Esophagus squamous epithelium (tissue), 5 donors: ENCODE results near the gene DLGAP4. TPM values are rescaled to one million over a fixed set of nuclear protein-coding genes. Genes with fewer than 3 reads are reported as not detected.

Experiments
- DNase-seq: peaks from one replicate; lab custom pipeline; 2025; lab: John Stamatoyannopoulos, UW
- H3K27ac ChIP-seq, 4 donors: fragments of 200-600 bp; sonication (generic); one replicate each; pipeline ENCODE4 v1.5.1; 2016 to 2019; ENCODE audit warnings: mild to moderate bottlenecking in 1 of 4
- H3K27me3 ChIP-seq, 4 donors: fragments of 200-600 bp; sonication (generic); 1 replicate in 3 of 4; 2 replicates in 1 of 4; pipeline versions ENCODE4 v1.5.1 to v1.6.0; 2017 to 2021; ENCODE audit warnings: antibody characterized with exemption in 1 of 4
- H3K36me3 ChIP-seq, 3 donors: fragments of 200-600 bp; sonication (generic); one replicate each; pipeline ENCODE4 v1.5.1; 2016 to 2019
- H3K4me1 ChIP-seq, 3 donors: fragments of 200-600 bp; sonication (generic); one replicate each; pipeline ENCODE4 v1.5.1; 2017 to 2019
- H3K4me3 ChIP-seq, 4 donors: fragments of 200-600 bp; sonication (generic); 1 replicate in 3 of 4; 2 replicates in 1 of 4; pipeline ENCODE4 v1.5.1; 2016 to 2019; ENCODE audit warnings: mild to moderate bottlenecking in 2 of 4, moderate library complexity in 1 of 4
- H3K9me3 ChIP-seq, 3 donors: fragments of 200-600 bp; sonication (generic); one replicate each; pipeline ENCODE4 v1.5.1; 2016 to 2019
- POLR2A ChIP-seq, 4 donors: fragments of 450-650 bp; IDR thresholded peaks; one replicate each; pipeline ENCODE4 v1.6.1; 2017; ENCODE audit warnings: antibody characterized with exemption in 4 of 4, mild to moderate bottlenecking in 4 of 4, moderate library complexity in 3 of 4
- WGBS, 2 donors: methylation state at CpG; one replicate each; pipeline ENCODE4 v1.1.5; 2018; 5-methylcytosine and 5-hydroxymethylcytosine counted together
- intact Hi-C: fragments of 100-400 bp; cut with DNase I; formaldehyde crosslinking; loops from one replicate; pipeline ENCODE4 v1.15.0; 2022
- total RNA-seq, 4 donors: library from RNA; depleted of rRNA; stranded (reverse); fragments of >200 nt; gene quantifications; one replicate each; pipeline ENCODE4 v1.1.0, GENCODE V29; 2016
- TF ChIP-seq, protein P1 (sequence below), 6 experiments: fragments of 450-650 bp in 4 of 6; fragments of 200-600 bp in 2 of 6; sonication (generic) in 2 of 6; IDR thresholded peaks; one replicate each; pipeline ENCODE4 v1.5.1; 2016 to 2019; ENCODE audit warnings: antibody characterized with exemption in 6 of 6, mild to moderate bottlenecking in 4 of 6, moderate library complexity in 4 of 6
- donor health status: DM: yes; HTN: yes; CAD: no.

The DLGAP4 gene
- total RNA-seq, 4 donors from 2014 or later: 9.4 to 40.4 (median 16.4) TPM

DNA sequence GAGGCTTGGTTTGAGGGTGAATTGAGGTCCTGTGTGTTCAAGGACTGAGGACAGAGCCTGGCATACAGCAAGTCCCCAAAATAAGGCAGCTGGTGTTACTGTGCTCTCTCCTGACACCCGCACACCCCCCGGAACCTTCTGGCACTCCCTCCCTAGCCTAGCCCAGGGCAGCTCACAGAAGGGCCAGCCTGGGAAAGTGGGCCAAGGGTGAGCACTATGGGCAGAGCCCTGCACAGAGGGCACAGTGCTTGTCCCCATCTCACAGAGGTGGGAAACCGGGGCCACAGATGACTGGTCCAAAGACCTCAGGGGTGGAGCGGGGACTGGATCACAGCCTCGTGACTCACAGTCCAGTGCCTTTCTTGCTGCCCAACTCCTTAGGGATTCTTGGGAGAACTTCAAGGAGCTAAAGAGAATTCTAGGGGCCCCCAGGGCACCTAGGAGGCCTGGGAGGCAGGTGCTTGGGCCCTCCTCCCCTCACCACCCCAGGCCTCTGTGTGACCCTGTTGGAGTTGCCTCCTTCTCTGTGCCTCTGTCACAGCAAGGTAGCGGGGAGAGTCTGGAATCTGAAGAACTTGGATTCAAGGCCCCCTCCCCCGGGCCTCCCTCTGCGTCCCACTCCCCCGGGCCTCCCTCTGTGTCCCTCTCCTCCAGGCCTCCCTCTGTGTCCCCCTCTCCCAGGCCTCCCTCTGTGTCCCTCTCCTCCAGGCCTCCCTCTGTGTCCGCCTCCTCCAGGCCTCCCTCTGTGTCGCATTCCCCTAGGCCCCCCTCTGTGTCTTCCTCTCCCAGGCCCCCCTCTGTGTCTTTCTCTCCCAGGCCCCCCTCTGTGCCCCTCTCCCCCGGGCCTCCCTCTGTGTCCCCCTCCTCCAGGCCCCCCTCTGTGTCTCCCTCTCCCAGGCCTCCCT, 13.5 kb downstream of the DLGAP4 start:
- Histone ChIP-seq H3K4me1 (no peaks in the 10 kb centered on the region), H3K9me3 (no peaks in the 10 kb centered on the region), H3K27ac (no peak overlapping the region), H3K4me3 (no peak overlapping the region), H3K27me3 (peaks cover 0 to 37% (median 0%) of the 10 kb centered on the region in 4 donors), H3K36me3 (no peaks in the 10 kb centered on the region)
- WGBS, 2 donors: 50 to 63% methylated on average over 7 to 8 of the region's 12 CpGs
- DNase-seq: no peak
- intact Hi-C loops: no loop called here
- no peak for TF ChIP-seq POLR2A (IDR thresholded peaks at IDR 0.05)
- TF ChIP-seq, protein P1, sequence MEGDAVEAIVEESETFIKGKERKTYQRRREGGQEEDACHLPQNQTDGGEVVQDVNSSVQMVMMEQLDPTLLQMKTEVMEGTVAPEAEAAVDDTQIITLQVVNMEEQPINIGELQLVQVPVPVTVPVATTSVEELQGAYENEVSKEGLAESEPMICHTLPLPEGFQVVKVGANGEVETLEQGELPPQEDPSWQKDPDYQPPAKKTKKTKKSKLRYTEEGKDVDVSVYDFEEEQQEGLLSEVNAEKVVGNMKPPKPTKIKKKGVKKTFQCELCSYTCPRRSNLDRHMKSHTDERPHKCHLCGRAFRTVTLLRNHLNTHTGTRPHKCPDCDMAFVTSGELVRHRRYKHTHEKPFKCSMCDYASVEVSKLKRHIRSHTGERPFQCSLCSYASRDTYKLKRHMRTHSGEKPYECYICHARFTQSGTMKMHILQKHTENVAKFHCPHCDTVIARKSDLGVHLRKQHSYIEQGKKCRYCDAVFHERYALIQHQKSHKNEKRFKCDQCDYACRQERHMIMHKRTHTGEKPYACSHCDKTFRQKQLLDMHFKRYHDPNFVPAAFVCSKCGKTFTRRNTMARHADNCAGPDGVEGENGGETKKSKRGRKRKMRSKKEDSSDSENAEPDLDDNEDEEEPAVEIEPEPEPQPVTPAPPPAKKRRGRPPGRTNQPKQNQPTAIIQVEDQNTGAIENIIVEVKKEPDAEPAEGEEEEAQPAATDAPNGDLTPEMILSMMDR (IDR thresholded peaks at IDR 0.05): no peak

DNA sequence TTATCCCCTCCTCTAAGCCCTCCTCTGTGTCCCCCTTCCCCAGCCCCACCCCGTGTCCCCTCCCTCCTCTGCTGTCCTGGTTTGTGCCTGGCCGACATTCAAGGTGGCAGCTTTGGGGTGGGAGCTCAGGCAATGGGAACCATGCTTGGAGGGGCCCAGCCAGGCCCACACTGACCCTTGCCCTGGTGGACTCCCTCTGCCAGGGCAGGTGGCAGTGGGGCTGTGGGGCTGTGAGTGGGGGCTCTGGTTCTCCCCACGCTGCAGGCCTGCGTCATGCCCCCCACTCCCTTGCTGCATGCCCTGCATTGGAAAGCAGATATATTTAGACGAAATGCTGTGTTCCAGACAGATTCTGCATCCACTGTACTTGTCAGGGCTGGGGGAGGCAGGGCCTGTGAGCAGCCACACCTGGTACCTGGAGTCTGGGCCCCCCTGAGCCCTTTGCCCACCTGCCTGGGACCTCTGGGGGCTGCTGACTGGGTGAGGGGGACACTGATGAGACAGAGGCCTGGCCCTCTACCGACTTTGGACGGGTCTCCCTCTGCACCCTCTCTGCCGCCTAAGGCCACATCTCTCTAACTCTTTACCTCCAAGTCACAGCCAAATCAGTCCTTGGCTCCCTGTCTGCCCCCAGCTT, 14.2 kb downstream of the DLGAP4 start:
- Histone ChIP-seq H3K27me3 (peaks cover 0 to 35% (median 0%) of the 10 kb centered on the region in 4 donors), H3K27ac (no peak overlapping the region), H3K9me3 (peaks cover 0 to 7% (median 0%) of the 10 kb centered on the region in 3 donors), H3K4me1 (no peaks in the 10 kb centered on the region), H3K36me3 (no peaks in the 10 kb centered on the region), H3K4me3 (no peak overlapping the region)
- DNase-seq: no peak
- no peak for TF ChIP-seq POLR2A (IDR thresholded peaks at IDR 0.05)
- TF ChIP-seq, protein P1 (IDR thresholded peaks at IDR 0.05): no peak
- 60 to 87% methylated on average over 1 to 5 of the region's 8 CpGs for WGBS, 2 donors
- intact Hi-C loops: no loop called here

DNA sequence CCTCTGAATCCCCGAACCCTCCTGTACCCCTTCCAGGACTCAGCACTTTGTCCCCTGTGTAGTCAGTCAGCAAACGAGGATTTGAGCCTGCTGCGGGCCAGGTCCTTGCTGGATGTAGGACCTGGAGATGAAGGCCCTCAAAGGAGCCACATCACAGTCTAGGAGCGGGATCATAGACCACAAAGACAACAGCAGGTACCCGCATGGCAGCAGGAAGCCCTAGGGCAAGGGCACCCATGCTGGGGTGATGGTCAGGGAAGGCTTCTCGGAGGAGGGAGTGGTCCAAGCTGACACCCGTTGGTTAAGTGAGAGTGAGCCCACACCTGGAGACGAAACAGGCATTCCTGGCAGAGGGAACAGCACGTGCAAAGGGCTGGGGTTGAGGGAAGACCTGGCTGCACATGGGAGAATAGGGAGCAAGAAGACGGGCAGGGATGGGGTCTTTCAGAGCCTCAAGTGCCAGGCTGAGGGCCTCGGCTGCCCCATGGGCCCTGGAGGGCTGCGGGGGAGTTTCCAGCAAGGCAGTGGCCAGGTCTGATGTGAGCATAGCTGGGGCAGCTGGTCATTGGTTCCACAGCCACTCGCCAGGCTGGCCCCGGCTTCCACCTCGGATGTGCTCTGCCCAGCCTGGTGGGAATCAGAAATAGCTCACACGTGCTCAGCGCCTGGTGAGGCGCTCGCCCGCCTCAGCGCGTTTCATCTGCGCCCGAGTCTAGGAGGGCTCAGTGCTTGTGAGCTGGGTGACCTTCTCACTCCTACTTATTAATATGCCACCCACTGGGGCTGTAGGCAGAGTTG, 15.0 kb downstream of the DLGAP4 start:
- peaks cover 0 to 28% (median 0%) of the 10 kb centered on the region in 4 donors for H3K27me3 ChIP-seq
- H3K36me3 ChIP-seq: no peaks in the 10 kb centered on the region
- TF ChIP-seq, protein P1 (IDR thresholded peaks at IDR 0.05): no peak
- TF ChIP-seq POLR2A (IDR thresholded peaks at IDR 0.05): no peak
- intact Hi-C loops: no loop called here
- H3K4me1 ChIP-seq: no peaks in the 10 kb centered on the region
- DNase-seq: no peak
- H3K27ac ChIP-seq: no peak overlapping the region
- 66 to 67% methylated on average over 5 to 8 of the region's 24 CpGs for WGBS, 2 donors
- no peak overlapping the region for H3K4me3 ChIP-seq
- H3K9me3 ChIP-seq: peaks cover 0 to 14% (median 0%) of the 10 kb centered on the region in 3 donors

DNA sequence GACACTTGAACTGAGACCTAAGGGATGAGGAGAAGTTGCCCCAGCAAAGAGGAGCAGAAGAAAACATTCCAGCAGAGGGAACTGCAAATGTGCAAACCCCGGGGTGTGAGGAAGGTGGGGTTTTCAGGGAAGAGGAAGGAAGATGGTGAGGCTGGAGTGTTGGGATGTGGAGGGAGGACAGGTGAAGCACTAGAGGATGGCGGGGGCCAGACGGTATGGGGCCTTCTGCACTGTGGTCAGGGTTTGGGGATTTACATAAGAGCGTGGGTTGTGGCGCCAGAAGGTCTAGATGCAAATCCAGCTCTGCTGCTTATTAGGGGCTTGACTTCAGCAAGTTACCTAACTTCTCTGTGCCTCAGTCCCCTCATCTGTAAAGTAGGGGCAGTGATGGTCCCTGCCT, 16.0 kb downstream of the DLGAP4 start:
- intact Hi-C loops: no loop called here
- H3K4me3 ChIP-seq: no peak overlapping the region
- WGBS, 2 donors: 47 to 56% methylated on average over 5 of the region's 5 CpGs
- H3K4me1 ChIP-seq: no peaks in the 10 kb centered on the region
- no peak for TF ChIP-seq POLR2A (IDR thresholded peaks at IDR 0.05)
- TF ChIP-seq, protein P1 (IDR thresholded peaks at IDR 0.05): no peak
- peaks cover 0 to 17% (median 0%) of the 10 kb centered on the region in 3 donors for H3K9me3 ChIP-seq
- DNase-seq: no peak
- H3K27ac ChIP-seq: no peak overlapping the region
- no peaks in the 10 kb centered on the region for H3K36me3 ChIP-seq
- peaks cover 0 to 26% (median 0%) of the 10 kb centered on the region in 4 donors for H3K27me3 ChIP-seq
